CD4-positive, alpha-beta T cell treated with Interleukin-15 for 4 hours (primary cell): ENCODE data around the gene SV2C.
"Not testable (repeated sequence)": the region's sequence is repeated elsewhere in the genome, so short reads cannot be mapped to it uniquely, and the experiment has no call there.

Experiments used
- DNase-seq: peaks from one replicate; pipeline ENCODE4 v3.0.0-alpha.2; 2020; ENCODE audit warnings: low spot score

The SV2C gene

GRCh38 chr5:76257225-76257833 is 174.1 kb downstream of the SV2C start:
- DNase-seq: no peak

DNA sequence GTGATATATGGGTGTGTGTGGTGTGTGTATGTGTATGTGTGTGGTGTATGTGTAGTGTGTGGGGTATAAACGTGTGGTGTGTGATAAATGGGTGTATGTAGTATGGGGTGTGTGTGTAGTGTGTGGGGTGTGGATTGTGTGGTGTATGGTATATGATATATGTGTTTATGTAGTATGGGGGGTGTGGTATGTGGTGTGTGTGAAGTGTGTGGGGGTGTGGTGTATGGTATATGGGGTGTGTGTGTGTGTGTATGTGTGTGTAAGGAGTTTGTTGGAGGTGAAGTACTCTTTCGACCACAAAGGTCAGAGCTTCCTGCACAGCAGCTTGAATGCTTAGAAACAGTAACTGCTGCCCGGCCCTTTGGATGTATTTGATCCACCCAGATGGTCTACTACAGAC is 174.7 kb downstream of the SV2C start:
- no peak for DNase-seq

DNA sequence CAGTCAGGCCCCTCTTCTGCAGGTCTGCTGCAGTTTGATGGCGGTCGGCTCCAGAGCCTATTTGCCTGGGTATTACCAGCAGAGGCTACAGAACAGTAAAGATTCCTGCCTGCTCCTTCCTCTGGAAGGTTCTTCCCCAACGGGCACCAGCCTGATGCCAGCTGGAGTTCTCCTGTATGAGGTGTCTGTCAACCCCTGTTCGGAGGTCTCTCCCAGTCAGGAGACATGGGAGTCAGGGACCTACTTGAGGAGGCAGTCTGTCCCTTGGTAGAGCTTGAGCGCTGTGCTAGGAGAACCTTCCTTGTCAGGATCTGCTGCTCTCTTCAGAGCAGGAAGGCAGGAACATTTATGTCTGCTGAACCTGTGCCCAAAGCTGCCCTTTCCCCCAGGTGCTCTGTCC is 181.5 kb downstream of the SV2C start:
- no peak for DNase-seq

GRCh38 chr5:76269259-76269931 is 186.2 kb downstream of the SV2C start:
- DNase-seq: peak; percentile 45

DNA sequence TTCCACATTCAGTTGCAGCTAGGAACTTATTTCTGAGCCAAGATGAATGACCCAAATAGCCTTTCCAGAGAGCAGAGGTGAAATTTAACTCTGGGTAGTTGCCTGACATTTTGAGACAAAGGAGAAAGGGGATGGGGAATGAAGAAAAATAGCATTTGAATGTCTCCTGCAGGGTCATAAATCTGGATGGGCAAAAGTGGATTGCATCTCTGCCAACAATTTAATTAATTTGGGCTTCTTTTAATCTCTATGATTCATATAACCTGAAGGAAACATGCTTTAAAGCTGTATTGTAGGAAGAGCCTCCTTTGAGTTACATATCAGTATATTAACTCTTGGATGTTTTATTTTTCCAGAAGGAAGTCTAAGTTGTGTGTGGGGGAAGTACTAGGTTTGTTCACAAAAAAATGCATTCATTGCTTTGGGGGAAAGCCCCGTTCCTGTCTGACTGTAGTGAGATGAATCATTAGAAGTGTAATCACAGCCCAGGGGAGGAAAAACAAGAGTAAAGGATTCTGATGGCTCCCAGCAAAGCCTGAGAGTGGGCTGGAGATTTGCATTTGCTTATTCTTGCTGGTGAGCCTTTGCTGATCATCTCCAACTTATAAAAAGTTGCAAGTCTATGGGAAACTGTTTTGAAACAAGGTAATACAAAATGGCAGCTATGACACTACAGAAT is 186.9 kb downstream of the SV2C start:
- peak; percentile 6 for DNase-seq

- DNase-seq: no peak
These were observed 188.7 kb downstream of the SV2C start for GRCh38 chr5:76271836-76272235.

DNA sequence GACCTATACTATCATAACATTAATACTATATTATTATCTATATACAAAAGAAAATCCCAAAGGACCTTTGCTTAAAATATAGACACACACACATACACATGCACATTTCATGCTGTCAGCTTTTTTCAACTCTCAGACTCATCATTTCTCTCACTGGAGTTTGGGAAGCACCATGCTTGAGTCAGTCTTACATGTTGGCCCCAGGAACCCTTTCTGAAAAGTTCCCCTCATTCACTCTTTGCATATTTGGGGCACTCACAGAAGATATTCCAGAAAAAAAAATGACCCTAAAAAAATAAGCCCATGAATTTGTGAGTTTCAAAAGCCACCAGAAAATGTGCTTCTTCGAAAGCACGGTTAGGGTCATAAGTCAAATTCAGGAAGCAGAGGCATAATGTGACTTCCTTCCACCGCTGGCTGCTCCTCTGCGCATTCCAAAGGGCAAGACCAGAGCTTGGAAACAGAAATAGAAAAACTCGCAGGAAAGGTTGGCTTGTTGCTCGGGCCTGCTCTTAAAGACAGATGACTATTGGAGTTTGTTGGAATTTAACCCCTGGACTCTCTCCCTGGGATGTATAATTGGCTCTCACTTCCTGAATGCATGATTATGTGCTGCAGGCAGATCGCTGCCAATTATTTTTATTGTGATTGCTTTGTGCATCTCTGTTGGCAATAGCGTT is 190.2 kb downstream of the SV2C start:
- no peak for DNase-seq

GRCh38 chr5:76274571-76274970 is 191.4 kb downstream of the SV2C start:
- DNase-seq: no peak

DNA sequence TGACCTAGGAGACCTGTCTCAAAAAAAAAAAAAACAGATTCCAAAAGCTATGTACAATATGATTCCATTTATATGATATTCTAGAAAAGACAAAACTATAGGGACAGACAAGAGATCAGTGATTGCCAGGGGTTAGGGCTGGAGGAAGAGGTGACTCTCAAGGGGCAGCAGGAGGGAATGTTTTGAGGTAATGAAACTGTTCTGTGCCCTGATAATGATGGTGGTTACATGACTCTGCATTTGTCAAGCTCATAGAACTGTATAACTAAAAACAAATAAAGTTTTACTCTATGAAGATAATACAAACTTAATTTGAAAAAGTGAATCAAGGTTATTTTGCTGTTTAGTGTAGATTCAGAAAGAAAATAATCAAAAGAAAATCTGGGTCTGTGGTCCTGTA is 194.6 kb downstream of the SV2C start:
- DNase-seq: no peak

- DNase-seq: no peak
These were observed 195.1 kb downstream of the SV2C start for GRCh38 chr5:76278261-76278789.

DNA sequence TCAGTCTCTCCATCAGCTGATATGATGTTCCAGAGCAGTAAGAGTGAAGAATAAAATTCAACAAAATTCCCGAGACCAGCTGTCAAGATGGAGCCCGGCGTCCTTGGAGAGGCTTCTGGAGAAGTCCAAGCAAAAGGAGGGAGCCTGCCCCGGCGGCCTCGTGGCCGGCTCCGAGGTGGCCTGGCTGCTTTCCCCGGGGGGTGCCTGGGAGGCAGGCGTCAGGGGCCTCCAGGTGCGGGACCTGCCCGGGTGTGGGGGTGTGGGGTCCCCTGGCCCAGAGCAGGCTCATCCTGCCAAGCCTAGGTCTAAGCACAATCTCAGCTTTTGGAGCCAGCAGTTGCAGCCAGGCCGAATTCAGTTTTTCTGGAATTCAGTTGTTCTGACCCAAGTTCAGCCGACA is 197.3 kb downstream of the SV2C start:
- no peak for DNase-seq

GRCh38 chr5:76283670-76284069 is 200.5 kb downstream of the SV2C start:
- DNase-seq: peak; percentile 8

DNA sequence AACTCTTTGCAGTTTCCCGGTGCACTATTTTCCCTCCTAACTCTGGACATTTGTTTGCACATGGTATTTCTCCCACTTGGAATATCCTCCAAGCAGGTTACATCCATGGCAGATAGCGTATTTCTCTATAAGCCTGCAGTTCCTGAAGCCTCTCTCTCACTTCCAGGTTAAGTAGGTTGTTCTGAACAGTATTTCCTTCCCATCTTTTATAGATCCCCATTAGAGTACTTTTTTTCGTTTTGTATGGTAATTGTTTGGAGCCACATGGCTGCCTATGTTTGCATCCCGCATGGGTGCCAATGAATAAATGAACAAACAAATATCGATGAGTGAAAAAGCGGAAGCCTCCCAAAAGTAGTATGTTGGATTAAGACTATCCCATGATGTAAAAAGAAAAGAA is 206.5 kb downstream of the SV2C start:
- no peak for DNase-seq

- no peak for DNase-seq
These were observed 207.2 kb downstream of the SV2C start for GRCh38 chr5:76290321-76290757.

GRCh38 chr5:76291305-76292077 is 208.3 kb downstream of the SV2C start:
- no peak for DNase-seq

DNA sequence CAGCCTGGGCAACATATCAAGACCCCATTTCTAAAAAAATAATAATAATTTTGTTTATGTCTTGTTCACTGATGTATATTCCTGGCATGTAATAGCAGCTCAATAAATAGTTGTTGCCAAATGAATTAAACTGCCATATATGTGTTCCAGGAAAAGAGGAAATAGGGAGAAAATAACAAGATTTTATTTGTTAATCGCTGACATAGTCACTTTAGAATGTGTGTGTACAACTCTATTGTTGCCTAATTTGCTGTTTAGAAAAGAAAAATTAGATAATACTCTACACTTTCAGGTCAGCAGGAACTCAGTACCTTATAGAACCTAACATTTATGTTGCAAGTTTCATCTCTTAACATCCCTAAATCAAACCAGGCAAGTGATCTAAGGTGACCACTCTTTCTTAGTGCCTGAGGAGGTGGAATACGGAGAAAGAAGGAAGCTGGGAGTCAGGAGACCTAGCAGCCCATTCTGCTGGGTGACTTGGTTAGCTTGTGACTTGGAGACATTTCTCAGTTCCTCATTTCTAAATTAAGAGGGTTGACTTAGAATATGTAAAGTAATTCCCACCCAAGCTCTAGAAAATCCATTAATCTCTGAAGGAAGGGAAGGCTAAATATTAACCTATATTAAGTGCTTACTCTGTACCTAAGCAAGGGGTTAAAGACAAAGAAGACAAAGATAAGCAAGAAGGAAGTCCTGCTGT is 209.6 kb downstream of the SV2C start:
- no peak for DNase-seq

DNA sequence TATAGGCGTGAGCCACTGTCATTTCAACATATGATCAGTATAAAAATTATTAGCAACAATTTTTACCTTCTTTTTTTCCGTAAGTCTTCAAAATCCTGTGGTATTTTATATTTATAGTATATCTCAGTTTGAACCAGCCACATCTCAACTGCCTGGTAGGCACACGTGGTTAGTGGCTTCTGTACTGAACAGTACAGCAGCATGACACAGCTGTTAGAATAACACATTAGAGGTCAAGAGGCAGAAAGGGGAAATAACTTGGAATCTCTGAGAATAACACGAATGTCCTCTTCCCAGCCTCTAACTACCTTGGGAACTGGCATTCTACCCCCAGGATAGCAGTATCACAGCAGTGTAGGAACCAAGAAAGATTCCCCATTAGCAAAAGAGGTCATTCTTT is 211.4 kb downstream of the SV2C start:
- no peak for DNase-seq

DNA sequence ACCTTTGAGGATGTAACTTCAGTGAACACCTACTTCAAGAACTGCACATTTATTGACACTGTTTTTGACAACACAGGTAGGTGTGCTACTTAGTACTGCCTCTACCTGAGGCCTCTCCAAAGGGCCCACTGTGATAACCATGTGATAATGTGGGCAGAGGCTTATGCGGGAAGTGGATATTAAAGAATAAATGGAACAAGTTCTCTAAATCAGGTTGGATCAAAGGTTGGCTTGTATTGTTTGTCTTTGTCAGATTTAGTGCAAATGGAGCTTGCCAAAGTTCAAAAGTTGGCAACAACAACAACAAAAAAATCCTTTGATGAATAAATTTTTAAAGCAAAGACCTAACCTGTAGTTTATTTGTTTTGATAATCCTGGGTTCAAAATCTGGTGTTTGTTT is 215.7 kb downstream of the SV2C start:
- no peak for DNase-seq

DNA sequence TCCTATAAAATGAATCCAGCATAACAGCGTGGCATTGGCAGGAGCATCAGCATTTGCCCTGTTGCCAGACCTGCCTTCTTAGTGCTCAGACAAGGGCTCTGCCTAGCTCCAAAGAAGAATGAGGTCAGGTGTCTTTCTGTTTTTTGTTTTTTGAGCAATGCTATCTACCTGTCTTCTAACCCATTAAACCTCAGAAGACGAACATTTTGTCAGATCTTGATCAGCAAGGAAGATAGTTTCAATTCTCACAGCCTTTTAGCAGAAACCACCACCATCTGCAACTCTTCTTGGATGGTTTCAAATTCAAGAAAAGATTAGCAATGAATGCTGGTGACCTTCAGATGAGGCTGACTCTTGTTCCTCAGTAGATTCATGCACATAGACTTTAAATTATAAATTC is 216.4 kb downstream of the SV2C start:
- DNase-seq: peak; percentile 3

DNA sequence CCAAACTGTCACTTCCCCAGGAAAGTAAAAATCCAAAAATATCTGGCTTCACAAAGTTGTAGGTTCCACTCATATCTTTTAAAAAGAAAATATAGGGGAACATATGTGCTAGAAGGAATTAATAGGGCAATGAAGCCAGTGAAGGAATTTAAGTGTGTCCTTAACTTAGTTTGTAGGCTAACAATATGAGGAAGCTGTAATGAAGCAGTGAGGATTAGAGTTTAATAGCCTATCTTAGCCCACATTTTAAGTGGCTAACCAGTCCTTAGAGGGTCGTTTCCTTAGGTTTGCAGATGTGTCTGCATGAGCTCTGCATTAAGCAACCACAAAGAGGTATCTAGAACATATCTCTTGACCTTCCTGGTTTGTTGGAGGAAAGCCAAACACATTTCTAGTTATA is 218.7 kb downstream of the SV2C start:
- not testable (repeated sequence) for DNase-seq

DNA sequence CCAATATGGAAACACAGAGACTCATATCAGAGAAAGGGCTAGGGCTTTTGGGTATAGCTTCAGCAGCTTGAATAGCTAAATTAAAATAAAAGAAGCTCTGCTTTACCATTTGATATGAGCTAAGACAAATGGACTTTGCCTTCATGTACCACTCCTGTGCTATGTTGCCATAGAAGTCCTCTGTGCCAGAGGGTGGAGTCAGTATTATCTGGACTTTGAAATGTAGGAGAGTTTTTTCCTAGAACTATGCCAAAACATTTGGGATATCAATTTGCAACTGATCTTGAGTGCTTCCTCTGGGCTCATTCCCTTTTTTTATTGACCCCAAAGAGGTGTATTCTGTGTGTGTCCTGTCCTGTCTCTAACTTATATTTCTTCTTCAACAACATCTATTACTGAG is 219.5 kb downstream of the SV2C start:
- not testable (repeated sequence) for DNase-seq
